H1 (cell line): ENCODE measurements around the gene METAP1D. TPM values are rescaled to one million over a fixed set of nuclear protein-coding genes. Genes with fewer than 3 reads are reported as not detected.

ENCODE experiments used
- CTCF ChIA-PET: fragments of 300-600 bp; sonication (Branson Sonifier 250); formaldehyde crosslinking; loops from one replicate; lab custom pipeline; 2021; ENCODE audit not compliant: partially characterized antibody; lab: Charles Lee
- POLR2A ChIA-PET: fragments of 300-600 bp; sonication (Branson Sonifier 250); formaldehyde crosslinking; loops from one replicate; lab custom pipeline; 2021; ENCODE audit warnings: inconsistent platforms; ENCODE audit not compliant: partially characterized antibody; lab: Charles Lee
- DNase-seq, 2 experiments: peaks; one replicate each; pipeline versions ENCODE4 v3.0.0 to v3.0.0-alpha.2; 2010 to 2022; ENCODE audit warnings: low spot score in 2 of 2, low read depth in 1 of 2, mixed read lengths in 1 of 2
- FAIRE-seq: peaks from 2 replicates; lab custom pipeline; 2011; peaks lifted over from hg19 to GRCh38; lab: Jason Lieb, UNC
- H2AFZ ChIP-seq: 2 replicates; pipeline ENCODE4 v1.8.1; 2012; ENCODE audit warnings: low read length, inconsistent platforms
- H2AK5ac ChIP-seq: 2 replicates; pipeline ENCODE4 v1.6.1; 2013; ENCODE audit warnings: low read depth, low read length
- H2BK120ac ChIP-seq: replicated peaks from 2 replicates; pipeline ENCODE3; 2013; ENCODE audit warnings: low read depth, low read length, inconsistent platforms
- H2BK12ac ChIP-seq: 2 replicates; pipeline ENCODE4 v1.6.1; 2013; ENCODE audit warnings: low read depth, low read length
- H2BK15ac ChIP-seq: 2 replicates; pipeline ENCODE4 v1.6.1; 2013; ENCODE audit warnings: low read length
- H2BK20ac ChIP-seq: 2 replicates; pipeline ENCODE4 v1.6.1; 2013; ENCODE audit warnings: low read length
- H2BK5ac ChIP-seq: 2 replicates; pipeline ENCODE4 v1.6.1; 2013; ENCODE audit warnings: low read depth, low read length
- H3K14ac ChIP-seq: 2 replicates; pipeline ENCODE4 v1.6.1; 2013; ENCODE audit warnings: inconsistent platforms; ENCODE audit not compliant: insufficient read length
- H3K18ac ChIP-seq: 2 replicates; pipeline ENCODE4 v1.6.1; 2013; ENCODE audit warnings: low read length; ENCODE audit errors: extremely low read depth
- H3K23ac ChIP-seq: 2 replicates; pipeline ENCODE4 v1.6.1; 2013; ENCODE audit warnings: inconsistent platforms; ENCODE audit not compliant: insufficient read length
- H3K23me2 ChIP-seq: 2 replicates; pipeline ENCODE4 v1.6.1; 2013; ENCODE audit warnings: low read depth, low read length
- H3K27ac ChIP-seq: 2 replicates; pipeline ENCODE4 v1.6.1; 2011; ENCODE audit warnings: low read depth, low read length, inconsistent platforms
- H3K27me3 ChIP-seq, 4 experiments: replicated peaks in 1 of 4; 1 replicate in 1 of 4; 2 replicates in 3 of 4; pipeline versions ENCODE4 v1.6.1 to v1.8.1; 2011 to 2013; ENCODE audit warnings: low read length in 3 of 4, mild to moderate bottlenecking in 3 of 4, inconsistent platforms in 2 of 4, mixed read lengths in 2 of 4, moderate library complexity in 1 of 4; ENCODE audit not compliant: control insufficient read depth in 3 of 4, insufficient read depth in 3 of 4; ENCODE audit errors: extremely low read depth in 1 of 4
- H3K36me3 ChIP-seq, 4 experiments: 2 replicates each; pipeline versions ENCODE4 v1.6.1 to v1.8.1; 2011 to 2013; ENCODE audit warnings: mild to moderate bottlenecking in 4 of 4, low read length in 3 of 4, moderate library complexity in 2 of 4, control low read depth in 1 of 4, inconsistent platforms in 1 of 4; ENCODE audit not compliant: insufficient read depth in 4 of 4, control insufficient read depth in 2 of 4
- H3K4ac ChIP-seq: replicated peaks from 2 replicates; pipeline ENCODE3; 2013; ENCODE audit warnings: low read length, low read depth, mixed read lengths, inconsistent platforms; ENCODE audit not compliant: insufficient read length
- H3K4me1 ChIP-seq, 4 experiments: replicated peaks in 1 of 4; 1 replicate in 1 of 4; 2 replicates in 3 of 4; pipeline versions ENCODE4 v1.6.1 to v1.8.1; 2011 to 2013; ENCODE audit warnings: low read length in 3 of 4, inconsistent platforms in 2 of 4, mixed read lengths in 1 of 4; ENCODE audit not compliant: insufficient read depth in 4 of 4, control insufficient read depth in 3 of 4
- H3K4me2 ChIP-seq, 2 experiments: 2 replicates each; pipeline versions ENCODE4 v1.6.1 to v1.8.1; 2011 to 2013; ENCODE audit warnings: low read depth in 2 of 2, low read length in 2 of 2, control low read depth in 1 of 2, inconsistent platforms in 1 of 2, mild to moderate bottlenecking in 1 of 2; ENCODE audit not compliant: insufficient read depth in 1 of 2
- H3K4me3 ChIP-seq, 4 experiments: fragments of 200-600, 300-600 bp in 1 of 4; sonication (generic), shearing (Covaris generic), sonication (Bioruptor Twin) in 1 of 4; 2 replicates each; pipeline versions ENCODE4 v1.5.1 to v1.8.1; 2011 to 2016; ENCODE audit warnings: low read length in 4 of 4, low read depth in 3 of 4, control low read depth in 2 of 4, inconsistent platforms in 2 of 4, mild to moderate bottlenecking in 2 of 4, mixed read lengths in 1 of 4, moderate library complexity in 1 of 4; ENCODE audit not compliant: insufficient read depth in 2 of 4; ENCODE audit errors: extremely low read depth in 1 of 4
- H3K56ac ChIP-seq: replicated peaks from 2 replicates; pipeline ENCODE3; 2013; ENCODE audit warnings: low read depth, mild to moderate bottlenecking, mixed read lengths, low read length, inconsistent platforms; ENCODE audit not compliant: insufficient read length
- H3K79me1 ChIP-seq: 2 replicates; pipeline ENCODE4 v1.6.1; 2013; ENCODE audit warnings: low read depth, low read length, control low read depth
- H3K79me2 ChIP-seq, 2 experiments: 2 replicates each; pipeline versions ENCODE4 v1.6.1 to v1.8.1; 2012 to 2013; ENCODE audit warnings: low read length in 2 of 2, mild to moderate bottlenecking in 2 of 2, inconsistent platforms in 1 of 2; ENCODE audit not compliant: insufficient read depth in 2 of 2, control insufficient read depth in 1 of 2
- H3K9ac ChIP-seq, 4 experiments: replicated peaks in 1 of 4; 1 replicate in 1 of 4; 2 replicates in 3 of 4; pipeline versions ENCODE4 v1.6.1 to v1.8.1; 2011 to 2013; ENCODE audit warnings: low read depth in 3 of 4, low read length in 3 of 4, control low read depth in 2 of 4, mild to moderate bottlenecking in 2 of 4, moderate library complexity in 2 of 4, inconsistent platforms in 1 of 4; ENCODE audit errors: extremely low read depth in 1 of 4
- H3K9me3 ChIP-seq, 2 experiments: 2 replicates each; pipeline versions ENCODE4 v1.6.1 to v1.8.1; 2012 to 2013; ENCODE audit warnings: mild to moderate bottlenecking in 2 of 2, moderate library complexity in 2 of 2, control low read depth in 1 of 2, inconsistent platforms in 1 of 2, low read depth in 1 of 2, low read length in 1 of 2, mixed read lengths in 1 of 2; ENCODE audit not compliant: insufficient read depth in 2 of 2
- H4K20me1 ChIP-seq, 2 experiments: replicated peaks in 1 of 2; 2 replicates each; pipeline versions ENCODE3 to v1.8.1; 2011 to 2013; ENCODE audit warnings: inconsistent platforms in 2 of 2, low read length in 2 of 2, mild to moderate bottlenecking in 1 of 2; ENCODE audit not compliant: insufficient read depth in 2 of 2, control insufficient read depth in 1 of 2
- H4K5ac ChIP-seq: 2 replicates; pipeline ENCODE4 v1.6.1; 2013; ENCODE audit warnings: low read length, low read depth, mixed read lengths, inconsistent platforms; ENCODE audit not compliant: insufficient read length
- H4K8ac ChIP-seq: 2 replicates; pipeline ENCODE4 v1.8.0; 2013; ENCODE audit warnings: mild to moderate bottlenecking, moderate library complexity, low read length, inconsistent platforms; ENCODE audit not compliant: insufficient read depth; ENCODE audit errors: extremely low read depth
- H4K91ac ChIP-seq: replicated peaks from 2 replicates; pipeline ENCODE3; 2013; ENCODE audit warnings: low read length, mixed read lengths, inconsistent platforms; ENCODE audit not compliant: insufficient read length
- BRCA1 ChIP-seq: IDR thresholded peaks from 2 replicates; pipeline ENCODE4 v1.6.1; 2012; ENCODE audit warnings: low read depth, low read length, improper control_type of control experiment
- RBBP5 ChIP-seq: IDR thresholded peaks from 2 replicates; pipeline ENCODE4 v1.7.1; 2012; ENCODE audit warnings: low read depth, mild to moderate bottlenecking, inconsistent platforms, low read length, moderate library complexity, borderline replicate concordance
- SIN3A ChIP-seq, 2 experiments: IDR thresholded peaks in 1 of 2; conservative IDR thresholded peaks in 1 of 2; 2 replicates each; pipeline ENCODE4 v1.6.1; 2011 to 2012; ENCODE audit warnings: low read length in 2 of 2, improper control_type of control experiment in 1 of 2, low read depth in 1 of 2, mild to moderate bottlenecking in 1 of 2
- WGBS, 2 experiments: shearing (Covaris generic) in 1 of 2; methylation state at CpG; one replicate each; pipeline versions ENCODE4 v1.1.6 to v1.1.7; 2013 to 2015; ENCODE audit warnings: low lambda C conversion rate in 2 of 2, mixed read lengths in 2 of 2, inconsistent platforms in 1 of 2, low coverage in 1 of 2, missing lambda C conversion rate in 1 of 2; ENCODE audit not compliant: insufficient replicate concordance in 2 of 2, insufficient coverage in 1 of 2, insufficient read length in 1 of 2; ENCODE audit errors: extremely low coverage in 1 of 2, missing lambda C conversion rate in 1 of 2; 5-methylcytosine and 5-hydroxymethylcytosine counted together
- polyA plus RNA-seq, 7 experiments: library from polyadenylated mRNA; depleted of rRNA in 3 of 7; stranded (reverse) in 5 of 7; unstranded in 2 of 7; fragments of >200 nt in 5 of 7; fragments of 200-250 nt in 2 of 7; gene quantifications; 1 replicate in 5 of 7; 2 replicates in 1 of 7; 4 replicates in 1 of 7; pipeline versions ENCODE4 v1.2.1 to v1.2.3, GENCODE V29; 2011 to 2013; ENCODE audit warnings: missing spikeins in 2 of 7, mixed read lengths in 2 of 7
- total RNA-seq: library from RNA; stranded (reverse); fragmentation: NEBNext Ultra II Directional; extraction: Animal tissue kit (Norgen Biotek cat#: 25700); gene quantifications from 2 replicates; pipeline ENCODE4 v1.2.1, GENCODE V29; 2021

Gene METAP1D
- total and polyA plus RNA-seq, 2 of the 8 experiments (the other 6 are each of a cell fraction or from before 2014, with no cell fraction given) = 3.9 to 6.2 TPM

DNA sequence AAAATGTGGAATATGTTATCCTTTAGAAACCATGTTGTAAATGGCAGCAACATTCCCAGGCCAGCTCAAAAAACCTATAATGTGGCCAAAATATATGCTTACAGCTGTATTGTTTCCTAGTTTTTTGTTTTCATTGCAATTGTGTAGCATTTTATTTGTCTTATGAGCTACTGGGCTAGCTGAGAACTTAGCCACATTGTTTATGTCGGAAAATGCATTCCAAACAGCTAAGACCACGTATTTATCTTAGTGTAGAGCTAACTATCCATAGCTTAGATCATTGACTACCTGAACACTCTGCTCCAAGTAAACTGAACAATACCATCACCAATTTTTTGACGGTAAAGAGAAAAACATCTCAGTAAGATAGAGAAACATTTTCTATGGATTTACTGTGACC, 38.4 kb downstream of the METAP1D start:
- FAIRE-seq = no peak
- TF ChIP-seq SIN3A (conservative IDR thresholded peaks at IDR 0.05 in 1 of 2, IDR thresholded peaks at IDR 0.05 in 1 of 2; ENCODE audit: low read depth in 1 of 2, low read length in 2 of 2) (no peak), RBBP5 (no peak), BRCA1 (no peak)
- CTCF ChIA-PET = interaction anchor here (0.6 to 2.1 kb wide), 9 partner anchors 9 to 439 kb away, joined by 3 to 5 read pairs (median 3); partner anchors contain the start of gene DLX2

More for the DNA sequence above, 38.4 kb downstream of the METAP1D start:
- Histone ChIP-seq H3K4me2 (no peak overlapping the region), H4K20me1 (no peaks in the 10 kb centered on the region), H2BK20ac (no peak overlapping the region), H3K36me3 (no peaks in the 10 kb centered on the region), H4K5ac (no peak overlapping the region), H2BK12ac (no peak overlapping the region), H3K4me3 (no peak overlapping the region), H3K4me1 (no peaks in the 10 kb centered on the region), H3K27me3 (no peaks in the 10 kb centered on the region), H3K56ac (no peak overlapping the region), H3K18ac (no peak overlapping the region), H2BK5ac (no peak overlapping the region), H3K79me1 (no peaks in the 10 kb centered on the region), H3K27ac (no peak overlapping the region), H3K4ac (no peak overlapping the region), H3K79me2 (no peaks in the 10 kb centered on the region), H2BK120ac (no peak overlapping the region), H2AFZ (no peak overlapping the region), H2AK5ac (no peak overlapping the region), H3K14ac (no peak overlapping the region), H3K9ac (no peak overlapping the region), H3K23me2 (no peaks in the 10 kb centered on the region), H3K23ac (no peak overlapping the region), H3K9me3 (no peaks in the 10 kb centered on the region; a peak in 1 of 4 replicates), H4K91ac (no peak overlapping the region), H2BK15ac (no peak overlapping the region), H4K8ac (no peak overlapping the region)
- POLR2A ChIA-PET = interaction anchor here (0.9 to 1.0 kb wide), 2 partner anchors 22 to 26 kb away, joined by 3 to 4 read pairs; no protein-coding TSS in a partner anchor
- DNase-seq = no peak
- WGBS, 2 experiments = 88% methylated on average over 3 of the region's 3 CpGs; no CpG with 5 or more reads in 1 of the 2 experiments
